RWPE2 (cell line): ENCODE measurements around the gene GPS1.

Experiments
- ATAC-seq: fragments of 200-7000 bp; cut with Tn5 transposase; 3 replicates; pipeline ENCODE4 v1.9.1; 2021; ENCODE audit warnings: low read depth
- DNase-seq: peaks from one replicate; pipeline ENCODE4 v3.0.0-alpha.2; 2020; ENCODE audit warnings: low spot score
- H3K27ac ChIP-seq: fragments of 450-650 bp; 2 replicates; pipeline ENCODE4 v1.5.1; 2017; ENCODE audit warnings: mild to moderate bottlenecking; ENCODE audit not compliant: poor library complexity, severe bottlenecking
- H3K27me3 ChIP-seq: fragments of 250-450 bp; sonication (Bioruptor Pico); 2 replicates; pipeline ENCODE4 v1.5.1; 2021; ENCODE audit warnings: mild to moderate bottlenecking, moderate library complexity; ENCODE audit not compliant: insufficient read depth, poor library complexity, severe bottlenecking
- H3K36me3 ChIP-seq: fragments of 250-450 bp; sonication (Bioruptor Pico); 2 replicates; pipeline ENCODE4 v1.5.1; 2020; ENCODE audit warnings: low read depth, mild to moderate bottlenecking, moderate library complexity
- H3K4me1 ChIP-seq: fragments of 250-450 bp; sonication (Bioruptor Pico); 2 replicates; pipeline ENCODE4 v1.5.1; 2021; ENCODE audit warnings: mild to moderate bottlenecking, moderate library complexity; ENCODE audit not compliant: insufficient read depth, poor library complexity, severe bottlenecking
- H3K4me3 ChIP-seq: fragments of 250-450 bp; sonication (Bioruptor Pico); 2 replicates; pipeline ENCODE4 v1.5.1; 2021; ENCODE audit warnings: mild to moderate bottlenecking, moderate library complexity; ENCODE audit not compliant: severe bottlenecking
- H3K9me3 ChIP-seq: fragments of 250-450 bp; sonication (Bioruptor Pico); 2 replicates; pipeline ENCODE4 v1.5.1; 2021; ENCODE audit warnings: mild to moderate bottlenecking, moderate library complexity; ENCODE audit not compliant: severe bottlenecking
- CTCF ChIP-seq: fragments of 450-650 bp; IDR thresholded peaks from one replicate; pipeline ENCODE4 v1.5.1; 2017; ENCODE audit warnings: mild to moderate bottlenecking, moderate library complexity; ENCODE audit not compliant: poor library complexity, severe bottlenecking

GPS1 gene

DNA sequence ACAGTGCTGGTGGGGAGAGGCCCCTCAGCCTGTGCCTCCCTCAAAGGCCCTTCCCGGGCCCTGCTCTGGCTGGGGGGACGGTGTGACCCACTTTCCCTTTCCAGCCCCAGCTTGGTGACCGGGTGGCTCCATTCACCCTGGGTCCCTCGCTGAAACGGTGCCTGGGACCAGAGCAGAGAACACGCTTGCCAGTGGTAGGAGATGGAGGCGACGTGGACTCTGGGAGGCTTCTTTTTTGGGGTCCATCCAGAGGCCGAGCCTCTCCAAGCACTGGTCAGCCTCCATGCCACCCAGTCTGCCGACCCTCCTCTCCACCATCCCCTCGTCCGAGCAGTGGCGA, 36.8 kb upstream of the GPS1 start:
- no peak for TF ChIP-seq CTCF
- H3K4me1 ChIP-seq = no peaks in the 10 kb centered on the region
- ATAC-seq = no peak
- H3K9me3 ChIP-seq = no peaks in the 10 kb centered on the region
- H3K27me3 ChIP-seq = no peaks in the 10 kb centered on the region
- H3K36me3 ChIP-seq = 0 out of 2 replicates have a peak, but pooled peaks cover 9% of the 10 kb centered on the region
- H3K4me3 ChIP-seq = no peak overlapping the region
- no peak overlapping the region for H3K27ac ChIP-seq
- no peak for DNase-seq

DNA sequence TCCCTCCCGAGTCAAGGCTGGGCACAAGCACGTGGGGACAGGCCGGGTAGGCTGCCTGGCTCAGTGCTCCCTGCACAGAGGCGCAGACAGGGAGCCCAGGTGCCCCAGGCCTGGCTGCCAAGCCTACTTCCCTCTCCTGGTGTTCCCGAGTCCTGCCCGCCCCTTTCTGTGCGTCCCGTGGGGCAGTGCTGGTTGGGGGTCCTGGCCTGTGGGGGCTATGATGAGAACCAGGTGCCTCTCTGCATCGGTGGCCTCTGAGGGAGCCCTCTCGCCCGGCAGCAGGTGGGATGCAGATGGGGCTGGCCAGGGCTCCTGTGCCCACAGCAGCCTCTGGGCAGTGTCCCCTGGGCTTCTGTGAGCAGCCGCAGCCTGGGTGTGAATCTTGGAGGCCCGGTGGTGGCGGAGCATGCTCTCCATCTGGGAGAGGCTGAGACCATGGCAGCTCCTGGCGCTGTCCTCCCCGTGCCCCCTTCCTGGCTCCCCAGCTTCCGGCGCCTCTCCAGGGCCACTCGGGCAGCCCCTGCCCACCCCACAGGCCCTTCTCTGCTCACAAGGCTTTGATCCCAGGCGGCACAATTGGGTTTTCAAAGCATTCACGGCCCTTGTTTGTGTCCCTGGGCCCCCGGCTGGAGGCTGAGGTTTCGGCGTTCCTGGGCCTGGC, 36.3 kb upstream of the GPS1 start:
- Histone ChIP-seq H3K9me3 (no peaks in the 10 kb centered on the region), H3K27me3 (no peaks in the 10 kb centered on the region), H3K4me1 (no peaks in the 10 kb centered on the region), H3K4me3 (no peak overlapping the region), H3K36me3 (0 out of 2 replicates have a peak, but pooled peaks cover 9% of the 10 kb centered on the region), H3K27ac (no peak overlapping the region)
- ATAC-seq (no peak), DNase-seq (no peak)
- no peak for TF ChIP-seq CTCF

DNA sequence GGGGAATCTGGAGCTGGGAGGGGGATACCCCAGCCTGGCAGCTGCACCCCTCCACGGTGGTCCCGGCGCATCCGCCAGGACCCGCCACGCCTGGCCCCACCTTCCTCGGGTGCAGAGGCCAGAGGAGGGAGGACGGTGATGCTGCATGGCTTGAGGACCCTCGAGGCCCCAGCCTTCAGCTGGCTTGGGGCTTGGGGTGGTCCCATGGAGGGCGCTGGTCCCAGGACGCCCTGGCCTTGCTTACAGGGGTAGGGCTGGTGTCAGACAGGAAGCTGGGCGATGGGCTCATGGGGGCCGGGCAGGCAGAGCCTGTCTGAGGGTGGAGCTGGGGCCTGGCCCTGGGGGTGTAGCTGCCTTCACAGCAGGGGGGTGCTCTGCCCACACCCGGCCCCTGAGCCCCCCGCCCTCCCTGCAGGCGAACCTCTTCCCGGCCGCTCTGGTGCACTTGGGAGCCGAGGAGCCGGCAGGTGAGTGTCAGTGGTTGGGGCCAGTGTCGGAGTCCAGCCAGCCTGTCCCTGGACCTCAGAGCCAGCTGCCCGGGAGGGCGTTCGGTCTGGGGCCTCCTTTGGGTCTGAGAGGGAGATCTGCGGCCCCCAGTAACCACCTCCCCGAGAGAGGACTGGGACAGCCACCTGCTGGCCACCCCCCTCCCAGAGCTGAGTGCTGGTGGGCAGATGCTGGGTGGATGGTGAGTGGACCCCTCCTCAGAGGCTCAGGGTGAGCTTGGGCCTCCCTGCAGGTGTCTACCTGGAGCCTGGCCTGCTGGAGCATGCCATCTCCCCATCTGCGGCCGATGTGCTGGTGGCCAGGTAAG, 35.4 kb upstream of the GPS1 start:
- no peaks in the 10 kb centered on the region for H3K4me1 ChIP-seq
- 0 out of 2 replicates have a peak, but pooled peaks cover 9% of the 10 kb centered on the region for H3K36me3 ChIP-seq
- H3K9me3 ChIP-seq = no peaks in the 10 kb centered on the region
- H3K27ac ChIP-seq = no peak overlapping the region
- no peak overlapping the region for H3K4me3 ChIP-seq
- DNase-seq (no peak), ATAC-seq (no peak)
- H3K27me3 ChIP-seq = no peaks in the 10 kb centered on the region
- TF ChIP-seq CTCF = no peak

DNA sequence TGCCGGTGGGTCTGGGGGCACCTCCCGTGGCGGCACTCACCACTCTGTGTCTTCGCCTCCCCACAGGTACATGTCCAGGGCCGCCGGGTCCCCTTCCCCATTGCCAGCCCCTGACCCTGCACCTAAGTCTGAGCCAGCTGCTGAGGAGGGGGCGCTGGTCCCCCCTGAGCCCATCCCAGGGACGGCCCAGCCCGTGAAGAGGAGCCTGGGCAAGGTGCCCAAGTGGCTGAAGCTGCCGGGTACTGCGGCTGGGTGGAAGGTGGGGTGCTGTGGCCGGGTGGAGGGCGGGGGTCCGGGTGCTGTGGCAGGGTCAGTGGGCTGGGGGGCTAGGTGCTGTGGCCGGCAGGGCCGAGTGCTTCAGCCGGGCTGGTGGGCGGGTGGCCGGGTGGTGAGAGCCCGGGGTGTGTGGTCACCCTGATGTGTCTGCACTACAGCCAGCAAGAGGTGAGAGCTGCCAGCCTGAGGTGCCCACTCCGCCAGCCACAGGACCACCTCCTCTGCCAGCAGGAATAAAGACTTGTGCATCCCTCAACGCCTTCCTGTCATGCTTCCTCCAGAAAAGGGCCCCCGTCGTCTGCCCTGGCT, 34.7 kb upstream of the GPS1 start:
- Histone ChIP-seq H3K27ac (no peak overlapping the region), H3K27me3 (no peaks in the 10 kb centered on the region), H3K4me3 (no peak overlapping the region), H3K36me3 (0 out of 2 replicates have a peak, but pooled peaks cover 9% of the 10 kb centered on the region), H3K9me3 (no peaks in the 10 kb centered on the region), H3K4me1 (no peaks in the 10 kb centered on the region)
- TF ChIP-seq CTCF = no peak
- DNase-seq = no peak
- no peak for ATAC-seq
